OCI-LY7 (cell line): Measurements from ENCODE around the gene FUT8. TPM values are rescaled to one million over a fixed set of nuclear protein-coding genes. Genes with fewer than 3 reads are reported as not detected.
"Not testable (repeated sequence)": the region's sequence is repeated elsewhere in the genome, so short reads cannot be mapped to it uniquely, and the experiment has no call there.

Source experiments
- BruUV-seq: library from RNA; stranded (reverse); fragments of 400-500 nt; replicated peaks from 2 replicates; lab custom pipeline; 2021; lab: Mats Ljungman, UMichigan
- CTCF ChIA-PET: fragments of 300-600 bp; sonication (Branson Sonifier 250); formaldehyde crosslinking; loops from one replicate; lab custom pipeline; 2022; ENCODE audit warnings: antibody characterized with exemption; ENCODE audit not compliant: unreplicated experiment; lab: Charles Lee
- POLR2A ChIA-PET: fragments of 300-600 bp; sonication (Branson Sonifier 250); formaldehyde crosslinking; loops from one replicate; lab custom pipeline; 2022; ENCODE audit warnings: antibody characterized with exemption; lab: Charles Lee
- DNase-seq: peaks from one replicate; pipeline ENCODE4 v3.0.0-alpha.2; 2015; ENCODE audit warnings: low spot score
- H2AFZ ChIP-seq: fragments of 200-600 bp; sonication (generic), shearing (Covaris generic); 2 replicates; pipeline ENCODE4 v1.6.1; 2014; ENCODE audit warnings: mild to moderate bottlenecking, antibody characterized with exemption, low read length, moderate library complexity
- H3K27ac ChIP-seq: fragments of 200-600 bp; sonication (generic); 2 replicates; pipeline ENCODE4 v1.5.1; 2014; ENCODE audit warnings: mixed run types, low read depth, mild to moderate bottlenecking, moderate library complexity, low read length, inconsistent platforms; ENCODE audit not compliant: poor library complexity, severe bottlenecking
- H3K36me3 ChIP-seq: fragments of 200-600 bp; sonication (generic); 2 replicates; pipeline ENCODE4 v1.6.1; 2014; ENCODE audit warnings: mild to moderate bottlenecking, antibody characterized with exemption, low read length, moderate library complexity, mixed read lengths; ENCODE audit not compliant: insufficient read depth
- H3K4me1 ChIP-seq: fragments of 200-600 bp; sonication (generic); 2 replicates; pipeline ENCODE4 v1.5.1; 2014; ENCODE audit warnings: mild to moderate bottlenecking, low read length; ENCODE audit not compliant: insufficient read depth, poor library complexity, severe bottlenecking
- H3K4me2 ChIP-seq: fragments of 200-600 bp; sonication (generic); 2 replicates; pipeline ENCODE4 v1.6.1; 2014; ENCODE audit warnings: mild to moderate bottlenecking, low read length
- H3K4me3 ChIP-seq: fragments of 200-600 bp; sonication (generic); 2 replicates; pipeline ENCODE4 v1.5.1; 2014; ENCODE audit warnings: mild to moderate bottlenecking, low read depth, low read length; ENCODE audit not compliant: poor library complexity, severe bottlenecking
- H3K79me2 ChIP-seq: fragments of 200-600 bp; sonication (generic); 2 replicates; pipeline ENCODE4 v1.6.1; 2016; ENCODE audit warnings: low read depth, mild to moderate bottlenecking, low read length, moderate library complexity, mixed read lengths; ENCODE audit not compliant: insufficient read depth
- H3K9me2 ChIP-seq: fragments of 200-600 bp; sonication (generic); 2 replicates; pipeline ENCODE4 v1.6.1; 2016; ENCODE audit warnings: mild to moderate bottlenecking, low read length, mixed read lengths; ENCODE audit not compliant: insufficient read depth
- H3K9me3 ChIP-seq: fragments of 200-600 bp; sonication (generic); 2 replicates; pipeline ENCODE4 v1.6.1; 2014; ENCODE audit warnings: mild to moderate bottlenecking, mixed run types, low read length, mixed read lengths
- H4K20me1 ChIP-seq: fragments of 200-600 bp; sonication (generic); 2 replicates; pipeline ENCODE4 v1.6.1; 2014; ENCODE audit warnings: mild to moderate bottlenecking, antibody characterized with exemption, low read length, moderate library complexity, mixed read lengths; ENCODE audit not compliant: insufficient read depth
- CTCF ChIP-seq: fragments of 200-600 bp; sonication (generic); conservative IDR thresholded peaks from 2 replicates; pipeline ENCODE4 v1.5.1; 2014; ENCODE audit warnings: mild to moderate bottlenecking, antibody characterized with exemption, low read length, moderate library complexity, mixed read lengths
- EZH2phosphoT487 ChIP-seq: fragments of 200-600 bp; sonication (generic); IDR thresholded peaks from 2 replicates; pipeline ENCODE4 v1.6.1; 2018; ENCODE audit warnings: low read depth, borderline replicate concordance, mild to moderate bottlenecking, mixed run types, antibody characterized with exemption, low read length, moderate library complexity, mixed read lengths
- intact Hi-C: fragments of 100-400 bp; cut with micrococcal nuclease; formaldehyde crosslinking; loops from one replicate; pipeline ENCODE4 v1.10.0; 2022; ENCODE audit not compliant: unreplicated experiment
- total RNA-seq, 2 experiments: library from RNA; depleted of rRNA in 1 of 2; stranded (reverse); fragments of >200 nt in 1 of 2; shearing (Covaris generic) in 1 of 2; gene quantifications; 2 replicates each; pipeline ENCODE4 v1.2.3, GENCODE V29; 2014 to 2022

Gene FUT8
- total RNA-seq, 2 experiments from 2014 or later = 90.3 to 174 TPM

- H3K27ac ChIP-seq = no peak overlapping the region
- peaks cover 18% of the 10 kb centered on the region; the same call in 1 of the 2 replicates for H3K79me2 ChIP-seq
- H3K9me3 ChIP-seq = no peaks in the 10 kb centered on the region; the same call in 1 of the 2 replicates
- H2AFZ ChIP-seq = no peak overlapping the region
- ChIA-PET CTCF (no interaction called here), POLR2A (interaction anchor here (1.0 to 1.1 kb wide), 2 partner anchors 10 to 185 kb away, joined by 4 to 5 read pairs; no protein-coding TSS in a partner anchor)
- no peak overlapping the region for H3K4me3 ChIP-seq
- H3K4me2 ChIP-seq = no peak overlapping the region
- BruUV-seq = no TSS peak
- DNase-seq = no peak
- intact Hi-C loops = no loop called here
- TF ChIP-seq EZH2phosphoT487 = no peak
- no peak for TF ChIP-seq CTCF
- peaks cover 71% of the 10 kb centered on the region for H3K36me3 ChIP-seq
- no peaks in the 10 kb centered on the region for H3K4me1 ChIP-seq
- H3K9me2 ChIP-seq = no peaks in the 10 kb centered on the region
- no peaks in the 10 kb centered on the region for H4K20me1 ChIP-seq
Measured at GRCh38 chr14:65686761-65687160, 274.2 kb downstream of the FUT8 start.

- Histone ChIP-seq H3K79me2 (peaks cover 12% of the 10 kb centered on the region; the same call in 1 of the 2 replicates), H3K4me3 (no peak overlapping the region), H4K20me1 (no peaks in the 10 kb centered on the region), H3K27ac (no peak overlapping the region), H3K36me3 (peaks cover 62% of the 10 kb centered on the region), H3K4me1 (no peaks in the 10 kb centered on the region), H2AFZ (no peak overlapping the region), H3K9me3 (peaks cover 8% of the 10 kb centered on the region; the same call in 1 of the 2 replicates), H3K9me2 (no peaks in the 10 kb centered on the region), H3K4me2 (no peak overlapping the region)
- POLR2A ChIA-PET = interaction anchor here (0.6 kb wide), 1 partner anchor 242 kb away, joined by 5 read pairs; no protein-coding TSS in a partner anchor
- TF ChIP-seq CTCF (no peak), EZH2phosphoT487 (no peak)
- no peak for DNase-seq
- no TSS peak for BruUV-seq
- CTCF ChIA-PET = no interaction called here
- intact Hi-C loops = no loop called here
Measured at GRCh38 chr14:65689070-65689469, 276.5 kb downstream of the FUT8 start.

GRCh38 chr14:65692566-65692965 is 280.0 kb downstream of the FUT8 start:
- peaks cover 52% of the 10 kb centered on the region for H3K36me3 ChIP-seq

More at GRCh38 chr14:65692566-65692965, 280.0 kb downstream of the FUT8 start:
- BruUV-seq, H3K4me1 ChIP-seq, H3K4me3 ChIP-seq, H3K27ac ChIP-seq, H2AFZ ChIP-seq, POLR2A ChIA-PET, H3K9me2 ChIP-seq, H4K20me1 ChIP-seq, DNase-seq, CTCF ChIA-PET, H3K4me2 ChIP-seq, intact Hi-C loops: not testable (repeated sequence)
- peaks cover 27% of the 10 kb centered on the region for H3K79me2 ChIP-seq
- H3K9me3 ChIP-seq = peaks cover 12% of the 10 kb centered on the region; the same call in 1 of the 2 replicates
